ENCODE results near the gene PLCD3.

Gene PLCD3

DNA sequence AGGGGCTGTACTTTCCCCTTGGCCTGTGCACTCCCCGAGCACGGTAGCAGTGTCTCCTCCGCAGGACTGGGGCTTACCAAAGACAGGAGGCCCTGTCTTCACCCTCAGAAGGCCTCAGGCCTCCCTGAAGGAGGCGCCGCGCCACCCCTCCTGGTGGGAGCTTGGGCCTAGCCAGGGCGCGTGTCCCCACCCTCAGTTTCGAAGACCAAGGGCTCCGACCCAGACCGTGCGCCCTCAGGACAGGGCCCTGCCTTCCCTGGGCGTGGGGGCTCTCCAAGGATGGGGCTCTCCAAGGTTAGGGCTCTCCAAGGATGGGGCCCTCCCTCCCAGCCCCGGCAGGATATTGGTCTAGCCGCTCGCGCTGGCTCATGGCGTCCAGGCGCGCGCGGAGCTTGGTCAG lies 11.8 kb downstream of the PLCD3 start:
- H3K4me3 ChIP-seq (ENCODE audit: low read depth, low read length): no peak overlapping the region
- TF ChIP-seq, protein P1, sequence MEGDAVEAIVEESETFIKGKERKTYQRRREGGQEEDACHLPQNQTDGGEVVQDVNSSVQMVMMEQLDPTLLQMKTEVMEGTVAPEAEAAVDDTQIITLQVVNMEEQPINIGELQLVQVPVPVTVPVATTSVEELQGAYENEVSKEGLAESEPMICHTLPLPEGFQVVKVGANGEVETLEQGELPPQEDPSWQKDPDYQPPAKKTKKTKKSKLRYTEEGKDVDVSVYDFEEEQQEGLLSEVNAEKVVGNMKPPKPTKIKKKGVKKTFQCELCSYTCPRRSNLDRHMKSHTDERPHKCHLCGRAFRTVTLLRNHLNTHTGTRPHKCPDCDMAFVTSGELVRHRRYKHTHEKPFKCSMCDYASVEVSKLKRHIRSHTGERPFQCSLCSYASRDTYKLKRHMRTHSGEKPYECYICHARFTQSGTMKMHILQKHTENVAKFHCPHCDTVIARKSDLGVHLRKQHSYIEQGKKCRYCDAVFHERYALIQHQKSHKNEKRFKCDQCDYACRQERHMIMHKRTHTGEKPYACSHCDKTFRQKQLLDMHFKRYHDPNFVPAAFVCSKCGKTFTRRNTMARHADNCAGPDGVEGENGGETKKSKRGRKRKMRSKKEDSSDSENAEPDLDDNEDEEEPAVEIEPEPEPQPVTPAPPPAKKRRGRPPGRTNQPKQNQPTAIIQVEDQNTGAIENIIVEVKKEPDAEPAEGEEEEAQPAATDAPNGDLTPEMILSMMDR (IDR thresholded peaks at IDR 0.05; ENCODE audit: borderline replicate concordance, insufficient read depth, low read depth, low read length): no peak

DNA sequence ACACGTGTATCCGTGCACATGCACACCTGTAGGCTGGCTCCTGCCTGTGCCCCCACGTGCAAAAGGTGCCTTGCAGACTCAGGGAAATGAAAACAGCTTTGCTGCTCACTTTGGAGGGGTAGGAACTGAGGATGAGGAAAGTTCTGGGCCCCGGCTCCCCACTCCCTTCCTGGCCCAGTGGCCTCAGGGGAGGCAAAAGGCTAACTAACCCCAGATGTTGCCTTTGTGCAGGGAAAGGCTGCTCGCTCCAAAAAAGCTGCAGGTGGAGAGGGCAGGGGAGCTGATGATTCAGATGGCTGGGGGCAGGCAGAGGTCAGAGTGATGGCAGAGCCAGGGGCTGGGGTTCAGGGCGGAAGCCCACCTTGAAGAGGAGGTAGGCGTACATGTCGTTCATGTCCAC lies 12.4 kb downstream of the PLCD3 start:
- no peak overlapping the region for H3K4me3 ChIP-seq (ENCODE audit: low read depth, low read length)
- TF ChIP-seq, protein P1 (IDR thresholded peaks at IDR 0.05; ENCODE audit: borderline replicate concordance, insufficient read depth, low read depth, low read length): no peak

DNA sequence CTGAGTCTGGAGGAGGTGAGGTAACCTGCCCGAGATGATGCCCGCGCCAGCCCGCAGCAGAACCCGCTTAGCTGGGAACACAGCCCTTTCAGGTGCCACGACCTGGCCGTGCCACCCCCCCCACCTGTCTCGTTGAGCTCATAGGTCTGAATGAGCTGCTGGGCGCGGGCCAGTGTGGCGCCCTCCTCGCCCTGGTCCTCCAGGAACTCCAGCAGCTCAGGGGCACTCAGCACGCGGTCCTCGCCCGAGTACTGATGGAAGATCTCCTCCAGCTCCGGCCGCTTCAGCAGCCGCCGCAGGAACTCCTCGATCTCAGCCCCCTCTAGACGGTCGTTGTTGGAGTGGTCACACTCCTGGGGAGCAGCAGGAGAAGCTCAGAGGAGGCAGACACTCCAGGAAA lies 13.6 kb downstream of the PLCD3 start:
- TF ChIP-seq, protein P1 (IDR thresholded peaks at IDR 0.05; ENCODE audit: borderline replicate concordance, insufficient read depth, low read depth, low read length): no peak
- H3K4me3 ChIP-seq (ENCODE audit: low read depth, low read length): no peak overlapping the region

DNA sequence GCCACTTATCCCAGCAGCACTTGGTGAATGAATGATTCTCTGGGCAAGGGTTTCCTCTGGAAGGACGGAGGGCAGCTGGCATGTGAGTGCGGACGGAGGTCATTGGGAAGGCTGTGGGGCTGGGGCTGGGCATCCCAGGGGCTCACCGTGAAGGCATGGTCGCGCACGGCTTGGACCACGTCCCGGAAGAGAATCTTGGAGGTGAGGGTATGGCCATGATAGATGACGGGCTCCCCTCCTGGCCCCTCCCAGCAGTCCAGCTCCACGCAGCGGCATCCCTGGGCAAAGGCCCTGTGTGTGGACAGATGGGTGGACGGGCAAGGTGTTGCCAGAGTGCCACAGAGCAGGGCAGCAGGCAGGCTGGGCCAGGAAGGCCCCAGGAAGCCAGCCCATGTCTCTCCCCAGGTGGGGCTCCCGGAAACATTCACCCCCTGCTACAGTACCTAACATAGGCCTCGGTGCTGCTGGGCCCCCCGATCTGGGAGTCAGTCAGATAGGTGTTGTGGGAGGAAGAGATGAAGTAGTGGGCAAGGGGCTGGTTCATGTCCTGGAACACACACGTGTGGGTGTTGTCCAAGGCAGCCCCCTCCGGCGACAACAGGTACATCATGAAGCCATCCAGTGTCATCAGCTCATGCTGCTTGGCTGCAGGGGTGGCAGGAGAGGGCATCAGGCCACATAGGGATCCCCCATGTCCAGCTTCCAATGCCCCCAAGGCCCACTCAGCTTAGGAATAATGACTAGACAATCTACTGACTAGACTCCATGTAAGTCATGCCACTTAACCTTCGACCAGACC lies 14.3 kb downstream of the PLCD3 start:
- TF ChIP-seq, protein P1 (IDR thresholded peaks at IDR 0.05; ENCODE audit: borderline replicate concordance, insufficient read depth, low read depth, low read length): no peak
- no peak overlapping the region for H3K4me3 ChIP-seq (ENCODE audit: low read depth, low read length)

DNA sequence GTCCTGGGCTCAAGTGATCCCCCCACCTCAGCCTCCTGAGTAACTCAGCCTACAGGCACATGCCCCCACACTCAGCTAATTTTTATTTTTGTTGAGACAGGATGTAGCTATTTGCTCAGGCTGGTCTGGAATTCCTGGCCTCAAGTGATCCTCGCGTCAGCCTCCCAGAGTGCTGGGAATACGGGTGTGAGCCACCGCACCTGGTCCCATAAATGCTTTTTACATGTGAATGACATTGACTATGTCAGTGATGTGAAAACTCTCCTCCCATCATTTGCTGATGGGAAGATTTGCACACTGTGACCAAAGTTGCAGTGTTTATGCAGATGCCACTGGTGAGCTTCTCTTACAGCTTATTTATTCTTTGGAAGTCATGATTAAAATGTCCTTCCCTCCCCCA lies 15.0 kb downstream of the PLCD3 start:
- no peak overlapping the region for H3K4me3 ChIP-seq (ENCODE audit: low read depth, low read length)

DNA sequence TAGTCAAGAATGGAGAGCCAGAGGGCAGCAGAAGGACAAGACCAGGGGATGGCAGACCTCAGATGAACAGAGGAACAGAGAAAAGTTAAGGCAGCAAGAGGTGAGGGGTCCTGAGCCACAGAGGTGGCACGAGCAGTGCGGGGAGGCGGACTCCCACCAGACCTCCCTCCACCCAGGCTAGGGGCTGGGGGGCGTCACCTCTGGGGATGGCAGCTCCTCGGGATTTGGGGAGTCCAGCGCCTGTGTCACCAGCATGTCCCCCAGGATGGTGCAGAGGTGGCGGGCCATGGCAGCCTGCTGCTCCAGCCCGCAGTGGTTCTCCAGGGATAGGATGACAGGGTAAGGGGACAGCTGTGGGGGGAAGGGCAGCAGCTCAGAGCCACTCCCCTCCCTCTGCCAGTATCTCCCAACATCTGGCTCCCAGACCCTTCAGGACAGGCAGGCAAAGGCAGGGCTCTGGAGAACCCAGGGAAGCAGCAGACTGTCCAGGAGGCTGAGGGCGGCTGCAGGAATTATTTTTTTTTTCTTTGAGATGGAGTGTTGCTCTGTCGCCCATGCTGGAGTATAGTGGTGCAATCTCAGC lies 15.8 kb downstream of the PLCD3 start:
- no peak overlapping the region for H3K4me3 ChIP-seq (ENCODE audit: low read depth, low read length)
- TF ChIP-seq, protein P1 (IDR thresholded peaks at IDR 0.05; ENCODE audit: borderline replicate concordance, insufficient read depth, low read depth, low read length): no peak

More for the DNA sequence above, 15.0 kb downstream of the PLCD3 start:
- TF ChIP-seq, protein P1 (IDR thresholded peaks at IDR 0.05; ENCODE audit: borderline replicate concordance, insufficient read depth, low read depth, low read length): no peak

DNA sequence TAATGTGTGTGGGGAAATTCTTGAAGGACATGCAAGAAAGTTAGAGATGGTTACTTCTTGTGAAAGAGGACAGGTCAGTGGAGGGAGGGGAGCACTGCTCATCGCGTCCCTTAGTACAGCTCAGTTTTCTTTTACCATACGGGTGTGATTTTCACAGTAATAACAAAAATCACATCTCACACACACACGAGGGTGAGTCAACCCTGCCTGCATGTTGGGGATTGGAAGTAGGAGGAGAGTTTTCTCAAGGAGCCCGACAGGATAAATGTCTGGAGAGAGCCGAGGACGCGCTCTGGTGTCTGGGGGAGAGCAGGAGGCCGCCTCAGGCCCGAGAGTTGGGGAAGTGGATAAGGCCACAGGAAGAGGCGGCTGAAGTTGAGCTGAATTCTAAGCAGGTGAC lies 16.4 kb downstream of the PLCD3 start:
- H3K4me3 ChIP-seq (ENCODE audit: low read depth, low read length): no peak overlapping the region
- TF ChIP-seq, protein P1 (IDR thresholded peaks at IDR 0.05; ENCODE audit: borderline replicate concordance, insufficient read depth, low read depth, low read length): no peak

Data from GM12875 (cell line).